Measurements from ENCODE around the gene TOP3B.

The TOP3B gene

GRCh38 chr22:21968452-21969129 is 14.0 kb downstream of the TOP3B start:
- TF ChIP-seq CTCF (IDR thresholded peaks at IDR 0.05) = no peak

GRCh38 chr22:21967693-21968271 is 14.8 kb downstream of the TOP3B start:
- no peak for TF ChIP-seq CTCF (IDR thresholded peaks at IDR 0.05)

GRCh38 chr22:21966643-21967516 is 15.7 kb downstream of the TOP3B start:
- TF ChIP-seq CTCF (IDR thresholded peaks at IDR 0.05) = no peak

GRCh38 chr22:21965762-21966288 is 16.8 kb downstream of the TOP3B start:
- TF ChIP-seq CTCF (IDR thresholded peaks at IDR 0.05) = no peak

- TF ChIP-seq CTCF (IDR thresholded peaks at IDR 0.05) = no peak
These were observed 17.6 kb downstream of the TOP3B start for GRCh38 chr22:21964918-21965484.

GRCh38 chr22:21964234-21964633 is 18.4 kb downstream of the TOP3B start:
- TF ChIP-seq CTCF (IDR thresholded peaks at IDR 0.05) = no peak

- TF ChIP-seq CTCF (IDR thresholded peaks at IDR 0.05) = no peak
These were observed 18.8 kb downstream of the TOP3B start for GRCh38 chr22:21963790-21964211.
